ENCODE results near the gene FBXO10. TPM values are rescaled to one million over a fixed set of nuclear protein-coding genes. Genes with fewer than 3 reads are reported as not detected.
A peak's percentile ranks its signal among the peaks of the same experiment; 100 is the strongest.
"Not testable (repeated sequence)": the region's sequence is repeated elsewhere in the genome, so short reads cannot be mapped to it uniquely, and the experiment has no call there.

FBXO10 gene
- total RNA-seq, 1 donor from 2014 or later: 9.5 TPM

DNA sequence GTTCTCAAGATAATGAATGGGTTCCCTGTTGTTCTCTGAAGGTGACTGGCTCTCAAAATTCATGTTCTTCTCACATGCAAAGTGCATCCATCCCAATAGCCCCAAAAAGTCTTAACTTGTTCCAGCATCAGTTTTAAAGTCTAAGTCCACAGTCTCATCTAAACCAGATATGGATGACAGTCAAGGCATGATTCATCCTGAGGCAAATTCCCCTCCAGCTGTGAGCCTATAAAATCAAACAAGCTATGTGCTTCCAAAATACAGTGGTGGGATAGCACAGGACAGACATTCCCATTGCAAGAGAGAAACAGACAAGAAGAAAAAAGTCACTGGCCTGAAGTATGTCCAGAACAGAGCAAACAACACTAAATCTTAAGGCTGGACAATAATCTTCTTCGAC lies 25.4 kb downstream of the FBXO10 start:
- DNase-seq (ENCODE audit: low spot score): no peak

- DNase-seq (ENCODE audit: low spot score): no peak
Observed at GRCh38 chr9:37549527-37549926, 26.7 kb downstream of the FBXO10 start.

- DNase-seq (ENCODE audit: low spot score): no peak
Observed at GRCh38 chr9:37547328-37547878, 28.8 kb downstream of the FBXO10 start.

- DNase-seq (ENCODE audit: low spot score): no peak
Observed at GRCh38 chr9:37543468-37543867, 32.7 kb downstream of the FBXO10 start.

DNA sequence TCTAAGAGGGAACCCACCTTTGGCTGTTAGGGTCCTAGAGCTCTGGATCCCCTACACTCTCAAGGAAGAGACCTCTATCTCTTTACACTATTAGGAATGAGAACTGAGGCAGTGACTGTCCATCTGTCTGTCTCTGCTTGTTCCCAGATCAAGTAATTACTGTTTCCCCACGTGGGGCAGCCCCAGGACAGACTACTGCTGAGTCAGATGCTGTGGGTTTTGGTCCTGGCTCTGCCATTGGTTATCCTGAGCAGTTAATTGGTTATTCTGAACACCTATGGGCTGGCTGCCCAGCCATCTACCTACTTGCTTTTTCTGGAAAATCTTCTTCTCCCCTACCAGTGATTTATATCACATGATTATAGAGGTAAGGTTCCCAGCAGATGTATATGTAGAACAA lies 33.3 kb downstream of the FBXO10 start:
- no peak for DNase-seq (ENCODE audit: low spot score)

- no peak for DNase-seq (ENCODE audit: low spot score)
Observed at GRCh38 chr9:37542488-37542887, 33.7 kb downstream of the FBXO10 start.

DNA sequence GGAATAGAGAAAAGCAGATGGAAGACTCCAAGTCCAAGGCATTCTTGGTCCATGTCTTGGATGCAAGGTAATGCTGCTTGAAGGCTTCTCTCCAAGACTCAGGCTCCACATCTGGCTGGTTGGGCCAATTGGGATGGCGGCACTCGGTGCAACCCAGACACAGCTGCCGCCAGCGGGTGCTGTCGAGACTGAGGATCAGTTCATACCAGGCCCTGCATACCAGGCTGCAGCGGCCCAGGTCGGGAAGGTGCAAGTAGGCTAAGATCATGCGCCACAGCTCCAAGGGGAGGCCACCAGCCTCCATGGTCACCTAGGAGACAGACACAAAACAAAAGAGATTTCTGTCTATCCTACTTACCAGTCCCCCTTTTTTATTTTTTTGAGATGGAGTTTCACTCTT lies 34.7 kb downstream of the FBXO10 start:
- no peak for DNase-seq (ENCODE audit: low spot score)

DNA sequence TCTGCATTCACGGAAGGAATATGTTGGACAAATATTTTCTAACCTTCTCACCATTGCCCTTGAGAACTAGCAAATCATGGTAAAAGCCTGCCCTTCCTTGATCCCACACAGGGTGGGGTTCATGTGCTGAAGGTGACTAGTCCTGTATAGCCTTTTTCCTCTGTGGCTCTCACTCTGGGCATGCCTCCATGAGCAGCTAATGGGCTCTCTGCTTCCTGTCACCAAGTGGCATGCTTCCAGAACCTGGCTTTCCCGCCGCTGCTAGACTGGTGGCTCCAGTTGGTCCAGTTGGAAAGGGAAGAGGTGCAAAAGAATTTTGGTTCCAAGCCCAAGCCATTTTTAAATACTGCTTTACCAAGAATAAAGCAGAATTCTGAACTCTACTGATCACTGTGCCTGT lies 35.5 kb downstream of the FBXO10 start:
- no peak for DNase-seq (ENCODE audit: low spot score)

DNA sequence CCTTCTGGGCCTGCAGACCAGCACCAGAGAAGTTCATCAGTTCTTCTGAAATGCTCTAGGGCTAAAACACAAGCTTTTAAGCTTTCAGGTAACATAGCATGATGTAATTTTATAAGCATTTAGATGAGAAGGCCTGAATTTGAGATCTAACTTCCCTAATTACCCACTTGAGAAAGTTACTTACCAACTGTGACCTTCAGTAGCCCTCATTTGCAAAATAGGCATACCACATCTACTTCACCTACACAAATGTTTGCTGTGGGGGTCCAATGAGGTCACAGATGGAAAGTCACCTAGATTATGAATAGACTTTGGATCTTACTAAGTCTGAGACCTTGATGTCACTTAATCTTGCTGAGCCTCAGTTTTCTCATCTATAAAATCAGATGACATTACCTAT lies 36.5 kb downstream of the FBXO10 start:
- no peak for DNase-seq (ENCODE audit: low spot score)

DNA sequence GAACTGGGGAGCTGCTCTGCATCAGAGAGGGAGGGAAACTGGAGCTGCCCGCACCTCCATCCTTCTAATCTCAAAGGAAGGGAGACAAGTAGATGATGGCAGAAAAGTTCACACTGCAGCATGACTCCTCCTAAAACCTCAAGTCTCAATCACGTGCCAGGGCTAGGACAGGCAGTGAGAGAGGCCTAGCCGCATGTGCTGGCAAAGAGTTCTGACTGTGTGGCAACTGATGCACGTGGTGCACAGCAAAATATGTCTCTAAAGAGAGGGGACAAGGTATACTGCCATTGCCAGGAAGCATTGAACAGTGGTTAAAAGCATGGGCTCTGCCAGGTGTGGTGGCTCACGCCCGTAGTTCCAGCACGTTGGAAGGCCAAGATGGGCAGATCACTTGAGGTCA lies 38.1 kb downstream of the FBXO10 start:
- DNase-seq (ENCODE audit: low spot score): no peak

DNA sequence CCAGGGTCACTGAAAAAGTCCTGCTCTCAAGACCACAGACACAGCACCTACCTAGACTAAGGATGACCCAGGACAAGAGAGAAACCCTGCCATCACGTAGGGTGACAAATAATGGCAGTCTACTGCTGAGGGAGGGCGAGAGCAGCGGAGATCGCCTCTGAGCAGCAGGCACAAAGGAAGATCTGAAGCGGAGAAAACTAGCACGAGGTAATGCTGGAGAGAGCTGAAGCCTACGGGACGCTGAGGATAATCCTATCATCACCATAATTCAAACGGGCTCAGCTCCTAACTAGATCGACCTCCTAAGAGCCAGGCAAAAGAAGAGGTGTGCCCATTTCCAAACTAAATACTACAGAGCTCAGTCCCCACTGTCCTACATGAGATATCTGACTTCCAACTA lies 41.3 kb downstream of the FBXO10 start:
- no peak for DNase-seq (ENCODE audit: low spot score)

DNA sequence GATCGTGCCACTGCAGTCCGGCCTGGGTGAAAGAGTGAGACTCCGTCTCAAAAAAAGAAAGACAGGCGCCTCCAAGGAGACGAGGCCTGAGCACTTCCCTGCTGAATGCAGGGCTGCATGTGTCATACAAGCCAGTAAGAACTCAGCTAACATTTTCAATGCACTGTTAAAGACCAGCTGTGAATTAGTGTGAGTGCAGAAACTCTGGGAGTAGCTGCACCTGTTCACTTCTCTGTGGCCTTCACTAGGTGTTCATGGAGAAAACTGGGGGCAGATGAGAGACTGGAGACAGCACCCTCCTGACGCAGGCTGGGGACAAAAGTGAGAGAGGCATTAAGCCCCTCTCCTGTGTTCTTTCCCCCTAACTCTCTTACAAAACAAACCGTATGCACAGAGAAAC lies 41.8 kb downstream of the FBXO10 start:
- DNase-seq (ENCODE audit: low spot score): no peak

- DNase-seq (ENCODE audit: low spot score): no peak
Observed at GRCh38 chr9:37531699-37532098, 44.5 kb downstream of the FBXO10 start.

GRCh38 chr9:37528652-37529471 lies 47.3 kb downstream of the FBXO10 start:
- DNase-seq (ENCODE audit: low spot score): peak; percentile 25

DNA sequence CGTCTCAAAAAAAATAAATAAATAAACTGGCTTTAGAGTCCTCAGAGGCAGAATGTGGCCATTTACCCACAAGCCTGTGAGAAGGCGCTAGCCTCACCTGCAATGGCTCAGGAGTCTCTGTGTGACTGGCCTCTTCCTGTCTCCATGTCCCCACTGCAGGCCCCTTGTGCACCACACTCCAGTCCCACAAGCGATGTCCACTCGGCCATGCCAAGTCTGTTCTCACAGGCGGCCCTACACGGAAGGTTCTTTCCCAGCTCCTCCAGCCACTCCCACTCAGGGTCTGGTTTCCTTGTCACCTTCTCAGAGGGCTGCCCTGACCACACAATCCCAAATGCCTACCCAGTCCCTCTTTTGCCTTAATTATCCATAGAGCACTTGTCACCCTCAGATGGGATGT lies 52.3 kb downstream of the FBXO10 start:
- no peak for DNase-seq (ENCODE audit: low spot score)

- no peak for DNase-seq (ENCODE audit: low spot score)
Observed at GRCh38 chr9:37522971-37523370, 53.2 kb downstream of the FBXO10 start.

GRCh38 chr9:37521111-37521510 lies 55.1 kb downstream of the FBXO10 start:
- no peak for DNase-seq (ENCODE audit: low spot score)

GRCh38 chr9:37520641-37521040 lies 55.5 kb downstream of the FBXO10 start:
- DNase-seq (ENCODE audit: low spot score): no peak

DNA sequence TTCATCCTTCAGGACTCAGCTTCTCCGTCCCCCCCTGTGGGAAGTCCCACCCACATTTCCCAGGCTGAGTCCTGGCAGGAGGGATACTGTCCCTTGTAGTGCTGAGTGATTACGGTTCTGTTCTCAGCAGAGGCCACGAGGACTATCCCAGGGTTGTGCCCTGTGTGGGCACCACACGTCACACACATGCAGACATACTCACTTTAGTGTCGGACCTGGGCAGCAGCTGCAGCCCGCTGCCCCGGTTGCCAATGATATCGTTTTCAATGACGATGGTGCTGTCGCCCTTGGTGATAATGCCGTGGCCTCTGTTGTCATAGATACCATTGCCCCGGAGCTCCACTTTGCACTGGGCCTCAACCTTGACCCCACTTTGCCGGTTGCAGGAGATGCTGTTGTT lies 58.3 kb downstream of the FBXO10 start:
- no peak for DNase-seq (ENCODE audit: low spot score)

DNA sequence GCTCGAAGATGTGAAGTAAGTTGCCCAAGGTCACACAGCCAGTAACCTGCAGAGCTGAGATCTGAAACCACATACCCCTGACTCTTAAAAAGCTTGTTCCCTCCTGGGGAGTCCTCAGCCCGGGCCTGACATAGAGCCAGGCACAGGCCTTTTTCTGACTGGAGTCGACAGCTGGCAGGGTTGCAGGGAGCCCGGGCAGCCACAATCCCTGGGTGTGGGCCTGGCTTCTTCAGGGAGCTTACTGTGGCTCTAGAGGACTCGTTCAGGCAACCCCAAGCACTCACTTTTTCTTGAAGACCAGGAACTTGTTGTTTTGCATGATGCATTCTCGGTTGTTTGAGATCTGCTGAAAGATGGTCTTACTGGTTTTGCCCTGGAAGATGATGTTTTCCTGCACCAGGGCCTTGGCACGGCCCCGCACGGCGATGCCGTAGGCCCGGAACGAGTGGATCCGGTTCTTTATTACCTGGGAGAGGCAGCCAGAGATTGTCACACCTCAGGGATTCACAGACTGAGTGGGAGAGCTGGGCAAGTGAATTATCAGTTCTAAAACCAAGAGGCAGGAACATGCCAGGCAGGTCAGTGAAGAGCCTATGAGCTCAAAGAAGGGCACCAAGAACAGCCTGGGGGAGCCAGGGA lies 60.4 kb downstream of the FBXO10 start:
- DNase-seq (ENCODE audit: low spot score): no peak

DNA sequence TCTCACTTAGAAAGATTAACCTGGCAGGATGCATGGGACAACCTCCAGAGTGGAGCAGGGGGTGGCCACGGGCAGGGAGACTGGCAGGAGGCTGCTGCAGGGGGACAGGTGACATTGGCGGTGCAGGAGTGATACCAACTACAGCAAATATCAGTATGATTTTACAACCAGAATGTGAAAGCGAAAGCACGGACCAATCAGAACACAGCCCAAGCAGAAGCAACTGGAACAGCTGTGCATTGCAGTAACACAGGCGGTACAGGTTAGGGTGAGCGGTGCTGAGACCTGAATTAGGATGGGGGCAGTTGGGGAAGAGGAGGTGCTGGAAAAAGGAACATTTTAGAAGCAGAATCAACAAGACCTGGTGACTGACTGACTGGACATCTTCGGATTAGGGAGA lies 61.2 kb downstream of the FBXO10 start:
- DNase-seq (ENCODE audit: low spot score): no peak

GRCh38 chr9:37514415-37514814 lies 61.8 kb downstream of the FBXO10 start:
- DNase-seq (ENCODE audit: low spot score): not testable (repeated sequence)

- no peak for DNase-seq (ENCODE audit: low spot score)
Observed at GRCh38 chr9:37512437-37512836, 63.7 kb downstream of the FBXO10 start.
